Upper lobe of left lung (tissue), 6 donors: ENCODE results near the gene CDH13. TPM values are rescaled to one million over a fixed set of nuclear protein-coding genes. Genes with fewer than 3 reads are reported as not detected.

Experiments
- ATAC-seq, 2 donors: fragments of 200-7000 bp; cut with Tn5 transposase; one replicate each; pipeline ENCODE4 v1.9.1; 2022; ENCODE audit warnings: mild to moderate bottlenecking in 2 of 2, moderate library complexity in 2 of 2; ENCODE audit not compliant: low FRiP score in 2 of 2
- DNase-seq, 2 donors: peaks; one replicate each; pipeline ENCODE4 v3.0.0-alpha.2; 2019 to 2020
- H3K27ac ChIP-seq, 4 donors: fragments of 200-600 bp; sonication (generic); one replicate each; pipeline ENCODE4 v1.5.1; 2016 to 2019
- H3K27me3 ChIP-seq, 4 donors: fragments of 200-600 bp; sonication (generic); one replicate each; pipeline ENCODE4 v1.5.1; 2017 to 2019
- H3K36me3 ChIP-seq, 4 donors: fragments of 200-600 bp; sonication (generic); one replicate each; pipeline ENCODE4 v1.5.1; 2016 to 2019
- H3K4me1 ChIP-seq, 4 donors: fragments of 200-600 bp; sonication (generic); one replicate each; pipeline ENCODE4 v1.5.1; 2018 to 2019
- H3K4me3 ChIP-seq, 4 donors: fragments of 200-600 bp; sonication (generic); one replicate each; pipeline ENCODE4 v1.5.1; 2017 to 2019; ENCODE audit warnings: mild to moderate bottlenecking in 2 of 4, moderate library complexity in 1 of 4
- H3K9me3 ChIP-seq, 4 donors: fragments of 200-600 bp; sonication (generic); one replicate each; pipeline ENCODE4 v1.5.1; 2018 to 2019
- EP300 ChIP-seq, 4 donors: sonication (generic); formaldehyde crosslinking; IDR thresholded peaks; one replicate each; pipeline ENCODE4 v1.5.1; 2017; ENCODE audit warnings: antibody characterized with exemption in 4 of 4, control low read depth in 2 of 4
- POLR2A ChIP-seq, 4 donors: fragments of 450-650 bp; IDR thresholded peaks; one replicate each; pipeline ENCODE4 v1.5.1; 2016 to 2017; ENCODE audit warnings: antibody characterized with exemption in 4 of 4, mild to moderate bottlenecking in 2 of 4
- POLR2AphosphoS5 ChIP-seq, 2 donors: sonication (generic); formaldehyde crosslinking; IDR thresholded peaks; one replicate each; pipeline ENCODE4 v1.5.1; 2017; ENCODE audit warnings: antibody characterized with exemption in 2 of 2
- WGBS, 2 donors: methylation state at CpG; one replicate each; pipeline ENCODE4 v1.1.5; 2017 to 2018; 5-methylcytosine and 5-hydroxymethylcytosine counted together
- total RNA-seq, 6 donors: library from RNA; depleted of rRNA in 4 of 6; stranded (reverse); fragments of >200 nt in 4 of 6; gene quantifications; one replicate each; pipeline versions ENCODE4 v1.1.0 to v1.2.1, GENCODE V29; 2016 to 2021
- TF ChIP-seq, protein P1 (sequence below), 6 experiments: fragments of 450-650 bp in 4 of 6; fragments of 200-600 bp in 2 of 6; sonication (generic) in 2 of 6; IDR thresholded peaks; one replicate each; pipeline ENCODE4 v1.5.1; 2016 to 2019; ENCODE audit warnings: antibody characterized with exemption in 6 of 6
- donor health status: DM: no; HTN: no; CAD: no; lungs with moderate emphysema.
- donor health status: DM: no; HTN: yes; CAD: no; lungs with severe emphysema.

Gene CDH13
- total RNA-seq, 6 donors from 2014 or later: 11.3 to 39.8 (median 19.9) TPM

DNA sequence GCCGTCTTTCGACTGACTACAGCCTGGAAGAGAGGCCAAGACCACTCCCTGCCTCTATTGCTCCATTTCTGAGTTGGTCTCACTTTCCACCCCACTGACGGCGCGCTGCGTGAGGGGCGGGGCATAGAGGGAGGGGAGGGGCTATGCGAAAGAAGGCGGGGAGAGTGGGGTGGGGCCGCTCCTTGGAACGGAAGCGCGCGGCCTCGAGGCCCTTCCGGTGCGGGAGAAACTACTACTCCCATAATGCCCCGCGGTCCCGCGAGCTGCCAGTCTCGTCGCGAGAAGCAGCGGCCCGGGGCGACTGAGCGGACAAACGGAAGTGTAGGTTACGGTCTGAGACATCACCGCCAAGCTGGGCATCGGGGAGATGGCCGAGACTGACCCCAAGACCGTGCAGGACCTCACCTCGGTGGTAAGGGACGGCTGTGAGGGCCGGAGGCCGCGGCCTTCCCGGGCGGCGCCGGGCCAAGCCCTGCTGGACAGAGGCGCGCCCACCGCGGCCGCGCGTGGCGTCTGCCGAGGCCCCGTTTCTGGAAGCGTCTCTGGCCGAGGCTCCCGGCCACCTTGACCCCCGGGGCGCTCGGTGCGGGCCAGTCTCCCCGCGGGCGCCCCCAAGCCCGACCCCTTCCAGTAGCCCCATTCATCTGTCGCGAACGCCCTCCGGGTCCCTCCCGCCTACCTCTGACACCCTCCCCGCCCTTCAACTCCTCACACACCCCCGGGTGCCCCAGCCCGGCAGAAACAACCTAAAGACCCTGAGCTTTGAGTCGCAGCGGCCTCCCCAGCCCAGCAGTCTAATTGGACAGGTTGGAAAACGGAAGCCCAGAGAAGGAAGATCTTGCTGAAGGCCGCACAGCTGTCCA is 1181.2 kb downstream of the CDH13 start, which contains the start of gene HSBP1:
Gene HSBP1 (plus strand): TSS at position 269 of the 863 bp plus-strand sequence. CDS start 99 bp downstream, at position 368.
- DNase-seq: peak; percentile 96 to 97
- Histone ChIP-seq H3K36me3 (peaks cover 2 to 23% (median 5%) of the 10 kb centered on the region in 4 donors), H3K27me3 (no peaks in the 10 kb centered on the region), H3K4me3 (peak within 1 kb of the TSS; percentile 68 to 93 (median 84)), H3K9me3 (no peaks in the 10 kb centered on the region), H3K27ac (peak within 1 kb of the TSS; percentile 79 to 91 (median 86)), H3K4me1 (peaks cover 11 to 40% (median 23%) of the 10 kb centered on the region in 4 donors)
- peak; percentile 99 for ATAC-seq
- 2 to 15% methylated on average over 4 to 67 of the region's 76 CpGs for WGBS, 2 donors
- TF ChIP-seq POLR2AphosphoS5 (IDR thresholded peaks at IDR 0.05) (peak; percentile 82 to 85), POLR2A (IDR thresholded peaks at IDR 0.05) (peak in 3 of 4 donors; percentile 37 to 79 (median 73)), EP300 (IDR thresholded peaks at IDR 0.05) (no peak)
- TF ChIP-seq, protein P1, sequence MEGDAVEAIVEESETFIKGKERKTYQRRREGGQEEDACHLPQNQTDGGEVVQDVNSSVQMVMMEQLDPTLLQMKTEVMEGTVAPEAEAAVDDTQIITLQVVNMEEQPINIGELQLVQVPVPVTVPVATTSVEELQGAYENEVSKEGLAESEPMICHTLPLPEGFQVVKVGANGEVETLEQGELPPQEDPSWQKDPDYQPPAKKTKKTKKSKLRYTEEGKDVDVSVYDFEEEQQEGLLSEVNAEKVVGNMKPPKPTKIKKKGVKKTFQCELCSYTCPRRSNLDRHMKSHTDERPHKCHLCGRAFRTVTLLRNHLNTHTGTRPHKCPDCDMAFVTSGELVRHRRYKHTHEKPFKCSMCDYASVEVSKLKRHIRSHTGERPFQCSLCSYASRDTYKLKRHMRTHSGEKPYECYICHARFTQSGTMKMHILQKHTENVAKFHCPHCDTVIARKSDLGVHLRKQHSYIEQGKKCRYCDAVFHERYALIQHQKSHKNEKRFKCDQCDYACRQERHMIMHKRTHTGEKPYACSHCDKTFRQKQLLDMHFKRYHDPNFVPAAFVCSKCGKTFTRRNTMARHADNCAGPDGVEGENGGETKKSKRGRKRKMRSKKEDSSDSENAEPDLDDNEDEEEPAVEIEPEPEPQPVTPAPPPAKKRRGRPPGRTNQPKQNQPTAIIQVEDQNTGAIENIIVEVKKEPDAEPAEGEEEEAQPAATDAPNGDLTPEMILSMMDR (IDR thresholded peaks at IDR 0.05): peak in 3 of 6 experiments; percentile 6 to 36 (median 27)

DNA sequence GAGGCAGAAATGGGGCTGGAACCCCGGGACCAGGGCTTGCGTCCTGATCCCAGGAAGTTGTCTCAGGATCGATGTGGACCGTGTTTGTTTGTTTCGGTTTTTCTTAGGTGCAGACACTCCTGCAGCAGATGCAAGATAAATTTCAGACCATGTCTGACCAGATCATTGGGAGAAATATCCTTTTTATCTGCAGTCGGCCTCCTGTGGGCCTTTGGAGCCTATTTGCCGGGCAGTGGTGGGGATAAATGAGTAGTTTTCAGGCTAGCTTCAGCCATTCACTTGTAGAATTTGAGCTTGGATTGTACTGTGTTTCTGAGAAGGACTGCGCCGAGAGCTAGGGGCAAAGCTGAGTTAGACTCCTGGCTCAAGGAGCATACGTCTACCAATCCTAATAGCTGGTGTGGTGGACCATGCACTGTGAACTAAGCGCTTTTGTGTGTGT is 1181.8 kb downstream of the CDH13 start:
- Histone ChIP-seq H3K36me3 (peaks cover 2 to 27% (median 5%) of the 10 kb centered on the region in 4 donors), H3K9me3 (no peaks in the 10 kb centered on the region), H3K27ac (peak overlapping the region; percentile 79 to 91 (median 86)), H3K4me3 (peak overlapping the region; percentile 68 to 93 (median 84)), H3K4me1 (peaks cover 12 to 41% (median 24%) of the 10 kb centered on the region in 4 donors), H3K27me3 (no peaks in the 10 kb centered on the region)
- no peak for TF ChIP-seq EP300 (IDR thresholded peaks at IDR 0.05)
- TF ChIP-seq, protein P1 (IDR thresholded peaks at IDR 0.05): no peak
- no peak for TF ChIP-seq POLR2A (IDR thresholded peaks at IDR 0.05)
- no peak for TF ChIP-seq POLR2AphosphoS5 (IDR thresholded peaks at IDR 0.05)
- no peak for ATAC-seq
- WGBS, 2 donors: 16 to 20% methylated on average over 9 to 11 of the region's 11 CpGs
- no peak for DNase-seq

DNA sequence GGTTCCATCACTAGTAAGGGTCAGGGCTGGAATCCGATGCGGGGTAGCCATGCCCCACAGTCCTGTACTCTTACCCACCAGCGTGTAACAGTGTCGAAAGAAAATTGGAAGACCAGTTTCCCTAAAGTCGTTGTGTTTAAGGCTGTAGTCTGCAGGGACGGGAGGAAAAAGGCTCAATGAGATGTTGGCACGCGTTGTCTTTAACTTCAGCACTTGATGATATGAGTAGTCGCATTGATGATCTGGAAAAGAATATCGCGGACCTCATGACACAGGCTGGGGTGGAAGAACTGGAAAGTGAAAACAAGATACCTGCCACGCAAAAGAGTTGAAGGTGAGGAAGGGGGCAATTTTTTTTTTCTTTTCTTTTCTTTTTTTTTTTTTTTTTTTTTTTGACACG is 1182.3 kb downstream of the CDH13 start:
- peak overlapping the region in 1 of 4 donors; percentile 91 for H3K27ac ChIP-seq
- H3K4me1 ChIP-seq: peaks cover 17 to 43% (median 27%) of the 10 kb centered on the region in 4 donors
- TF ChIP-seq EP300 (IDR thresholded peaks at IDR 0.05) (no peak), POLR2AphosphoS5 (IDR thresholded peaks at IDR 0.05) (no peak), POLR2A (IDR thresholded peaks at IDR 0.05) (no peak)
- ATAC-seq (no peak), DNase-seq (no peak)
- H3K36me3 ChIP-seq: peaks cover 2 to 27% (median 5%) of the 10 kb centered on the region in 4 donors
- H3K27me3 ChIP-seq: no peaks in the 10 kb centered on the region
- 81 to 86% methylated on average over 13 of the region's 13 CpGs for WGBS, 2 donors
- no peaks in the 10 kb centered on the region for H3K9me3 ChIP-seq
- peak overlapping the region in 3 of 4 donors; percentile 68 to 84 (median 83) for H3K4me3 ChIP-seq

DNA sequence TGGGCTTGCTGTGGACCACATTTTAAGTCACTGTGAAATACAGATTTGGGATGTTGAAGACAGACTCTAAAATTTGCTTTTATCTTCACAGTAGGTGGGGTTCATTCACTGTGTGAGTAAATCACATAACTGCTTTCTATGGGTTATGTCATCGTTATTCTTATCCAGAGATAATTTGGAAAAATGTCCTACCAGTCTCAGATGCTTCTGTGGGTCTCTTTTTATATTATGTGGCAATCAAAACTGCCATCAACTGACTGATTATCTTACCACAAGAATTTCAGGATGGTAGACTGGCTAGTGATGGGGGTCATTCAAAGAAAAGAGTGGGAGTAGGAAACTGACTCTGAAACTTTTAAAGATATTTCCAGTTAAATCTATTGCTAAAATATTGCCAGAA is 1184.1 kb downstream of the CDH13 start:
- DNase-seq (no peak), ATAC-seq (no peak)
- Histone ChIP-seq H3K27me3 (no peaks in the 10 kb centered on the region), H3K27ac (no peak overlapping the region), H3K4me1 (peaks cover 20 to 45% (median 33%) of the 10 kb centered on the region in 4 donors), H3K36me3 (peaks cover 2 to 27% (median 5%) of the 10 kb centered on the region in 4 donors), H3K9me3 (no peaks in the 10 kb centered on the region), H3K4me3 (no peak overlapping the region)
- no peak for TF ChIP-seq POLR2AphosphoS5 (IDR thresholded peaks at IDR 0.05)
- TF ChIP-seq, protein P1 (IDR thresholded peaks at IDR 0.05): no peak
- no peak for TF ChIP-seq EP300 (IDR thresholded peaks at IDR 0.05)
- TF ChIP-seq POLR2A (IDR thresholded peaks at IDR 0.05): no peak
- WGBS, 2 donors: 87 to 90% methylated on average over 1 of the region's 1 CpG
